HepG2 (cell line): ENCODE measurements around the gene SLC25A10. TPM values are rescaled to one million over a fixed set of nuclear protein-coding genes. Genes with fewer than 3 reads are reported as not detected.

ENCODE experiments used
- AKAP8 ChIP-seq: sonication (generic); formaldehyde crosslinking; IDR thresholded peaks from 2 replicates; pipeline ENCODE4 v1.5.1; 2020; ENCODE audit warnings: mild to moderate bottlenecking, missing genetic modification reagents
- ARNT2 ChIP-seq: sonication (generic); formaldehyde crosslinking; IDR thresholded peaks from 2 replicates; pipeline ENCODE4 v1.8.0; 2022; ENCODE audit warnings: mild to moderate bottlenecking, low read depth, missing genetic modification reagents, moderate library complexity
- LCORL ChIP-seq, 2 experiments: fragments of 450-650 bp in 1 of 2; sonication (generic) in 1 of 2; formaldehyde crosslinking in 1 of 2; IDR thresholded peaks; 2 replicates each; pipeline versions ENCODE4 v1.5.0 to v1.6.1; 2017 to 2020; ENCODE audit warnings: antibody characterized with exemption in 1 of 2, missing genetic modification reagents in 1 of 2
- MBNL3 ChIP-seq: fragments of 250-450 bp; sonication (Bioruptor Pico); conservative IDR thresholded peaks from 2 replicates; pipeline ENCODE4 v1.8.0; 2022; ENCODE audit warnings: mild to moderate bottlenecking, inconsistent platforms
- NFE2 ChIP-seq: sonication (generic); formaldehyde crosslinking; IDR thresholded peaks from 2 replicates; pipeline ENCODE4 v1.4.0; 2020; ENCODE audit warnings: missing genetic modification reagents
- SAFB2 ChIP-seq: sonication (generic); formaldehyde crosslinking; IDR thresholded peaks from 2 replicates; pipeline ENCODE4 v1.5.1; 2020; ENCODE audit warnings: missing genetic modification reagents, low read depth, mild to moderate bottlenecking, borderline replicate concordance
- ZNF605 ChIP-seq: sonication (generic); formaldehyde crosslinking; IDR thresholded peaks from 2 replicates; pipeline ENCODE4 v1.8.0; 2022; ENCODE audit warnings: mild to moderate bottlenecking, missing genetic modification reagents
- ZZZ3 ChIP-seq: sonication (generic); formaldehyde crosslinking; IDR thresholded peaks from 2 replicates; pipeline ENCODE4 v1.4.0; 2020; ENCODE audit warnings: missing genetic modification reagents, mild to moderate bottlenecking, borderline replicate concordance
- polyA plus RNA-seq, 8 experiments: library from polyadenylated mRNA; depleted of rRNA in 3 of 8; stranded (reverse) in 7 of 8; unstranded in 1 of 8; fragments of >200 nt; fragmentation: Illumina TruSeq in 4 of 8; extraction: Trizol in 4 of 8; gene quantifications; 2 replicates each; pipeline versions ENCODE4 v1.2.1 to v1.2.3, GENCODE V29; 2011 to 2016; ENCODE audit warnings: low read depth in 4 of 8, missing spikeins in 1 of 8, mixed read lengths in 1 of 8; ENCODE audit not compliant: insufficient read depth in 1 of 8
- total RNA-seq, 5 experiments: library from RNA; depleted of rRNA; stranded (reverse); fragments of >200 nt; fragmentation: Illumina TruSeq; extraction: Trizol; gene quantifications; 2 replicates each; pipeline ENCODE4 v1.2.3, GENCODE V29; 2016; ENCODE audit warnings: low read depth in 1 of 5
- TF ChIP-seq, protein P1 (sequence below): sonication (generic); formaldehyde crosslinking; conservative IDR thresholded peaks from 2 replicates; pipeline ENCODE4 v1.4.0; 2020; ENCODE audit warnings: mild to moderate bottlenecking, missing genetic modification reagents, moderate library complexity
- TF ChIP-seq, protein P2 (sequence below): IDR thresholded peaks from 2 replicates; pipeline ENCODE4 v1.4.0; 2020; ENCODE audit warnings: mild to moderate bottlenecking, missing genetic modification reagents
- TF ChIP-seq, protein P3 (sequence below): sonication (generic); formaldehyde crosslinking; IDR thresholded peaks from 2 replicates; pipeline ENCODE4 v1.8.0; 2022; ENCODE audit warnings: mild to moderate bottlenecking, missing genetic modification reagents
- TF ChIP-seq, protein P4 (sequence below): sonication (generic); formaldehyde crosslinking; IDR thresholded peaks from 2 replicates; pipeline ENCODE4 v1.8.1; 2023; ENCODE audit warnings: missing genetic modification reagents, inconsistent platforms, borderline replicate concordance
- TF ChIP-seq, protein P5 (sequence below): sonication (generic); formaldehyde crosslinking; IDR thresholded peaks from 2 replicates; pipeline ENCODE4 v1.5.0; 2020; ENCODE audit warnings: mild to moderate bottlenecking, missing genetic modification reagents, borderline replicate concordance

SLC25A10 gene
- total and polyA plus RNA-seq, 2 of the 13 experiments (the other 11 are each of a cell fraction or from before 2014, with no cell fraction given): 46.5 to 140 TPM

DNA sequence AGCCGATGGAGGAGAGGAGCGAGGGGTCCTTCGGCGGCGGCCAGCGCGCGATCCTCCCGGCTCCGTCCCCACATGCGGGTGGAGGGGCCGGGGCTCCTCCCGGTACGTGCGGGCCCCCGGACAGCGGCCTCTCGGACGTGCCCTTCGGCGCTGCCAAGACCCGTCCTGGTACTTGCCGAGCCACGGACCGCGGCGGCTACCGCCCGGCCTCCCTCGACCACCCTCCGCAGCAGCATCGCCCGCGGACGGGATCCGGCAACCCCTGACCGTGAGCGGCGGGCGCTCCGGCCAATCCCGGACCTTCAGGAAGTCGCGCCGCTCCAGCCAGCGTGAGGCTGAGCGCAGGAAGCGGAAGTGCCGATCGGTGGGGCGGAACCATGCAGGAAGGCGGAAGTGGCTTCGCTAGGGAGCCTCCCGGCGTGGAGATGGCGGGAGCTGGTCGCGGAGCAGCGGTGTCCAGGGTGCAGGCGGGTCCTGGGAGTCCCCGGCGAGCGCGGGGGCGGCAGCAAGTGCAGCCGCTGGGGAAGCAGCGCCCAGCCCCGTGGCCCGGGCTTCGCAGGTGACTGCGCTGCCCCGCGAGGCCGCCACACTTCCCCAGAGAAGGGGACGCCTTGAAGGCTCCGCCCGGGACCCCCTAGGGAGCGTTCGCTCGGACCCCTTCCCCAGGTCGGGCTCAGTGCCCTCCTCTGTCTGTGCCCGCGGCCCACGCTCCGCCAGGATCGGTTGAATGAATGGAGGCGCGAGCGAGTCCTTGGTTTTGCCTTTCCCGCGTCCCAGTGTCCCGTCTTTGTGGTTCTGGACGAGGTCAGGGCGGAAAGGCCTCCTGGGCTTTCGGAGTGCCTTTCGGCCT lies 45.5 kb upstream of the SLC25A10 start, which contains the start of the genes CCDC137 and OXLD1 (continued):
- TF ChIP-seq, protein P1, sequence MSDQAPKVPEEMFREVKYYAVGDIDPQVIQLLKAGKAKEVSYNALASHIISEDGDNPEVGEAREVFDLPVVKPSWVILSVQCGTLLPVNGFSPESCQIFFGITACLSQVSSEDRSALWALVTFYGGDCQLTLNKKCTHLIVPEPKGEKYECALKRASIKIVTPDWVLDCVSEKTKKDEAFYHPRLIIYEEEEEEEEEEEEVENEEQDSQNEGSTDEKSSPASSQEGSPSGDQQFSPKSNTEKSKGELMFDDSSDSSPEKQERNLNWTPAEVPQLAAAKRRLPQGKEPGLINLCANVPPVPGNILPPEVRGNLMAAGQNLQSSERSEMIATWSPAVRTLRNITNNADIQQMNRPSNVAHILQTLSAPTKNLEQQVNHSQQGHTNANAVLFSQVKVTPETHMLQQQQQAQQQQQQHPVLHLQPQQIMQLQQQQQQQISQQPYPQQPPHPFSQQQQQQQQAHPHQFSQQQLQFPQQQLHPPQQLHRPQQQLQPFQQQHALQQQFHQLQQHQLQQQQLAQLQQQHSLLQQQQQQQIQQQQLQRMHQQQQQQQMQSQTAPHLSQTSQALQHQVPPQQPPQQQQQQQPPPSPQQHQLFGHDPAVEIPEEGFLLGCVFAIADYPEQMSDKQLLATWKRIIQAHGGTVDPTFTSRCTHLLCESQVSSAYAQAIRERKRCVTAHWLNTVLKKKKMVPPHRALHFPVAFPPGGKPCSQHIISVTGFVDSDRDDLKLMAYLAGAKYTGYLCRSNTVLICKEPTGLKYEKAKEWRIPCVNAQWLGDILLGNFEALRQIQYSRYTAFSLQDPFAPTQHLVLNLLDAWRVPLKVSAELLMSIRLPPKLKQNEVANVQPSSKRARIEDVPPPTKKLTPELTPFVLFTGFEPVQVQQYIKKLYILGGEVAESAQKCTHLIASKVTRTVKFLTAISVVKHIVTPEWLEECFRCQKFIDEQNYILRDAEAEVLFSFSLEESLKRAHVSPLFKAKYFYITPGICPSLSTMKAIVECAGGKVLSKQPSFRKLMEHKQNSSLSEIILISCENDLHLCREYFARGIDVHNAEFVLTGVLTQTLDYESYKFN (CRISPR knock-in tag): peak; percentile 49; the same call in 1 of the 2 replicates
- TF ChIP-seq AKAP8 (peak; percentile 23; the same call in 1 of the 2 replicates), SAFB2 (CRISPR knock-in tag) (no peak), ZNF605 (no peak; the same call in 1 of the 2 replicates), ZZZ3 (CRISPR knock-in tag) (peak; percentile 96), LCORL (IDR thresholded peaks at IDR 0.05) (no peak), LCORL (CRISPR knock-in tag; IDR thresholded peaks at IDR 0.05) (peak; percentile 27; the same call in 1 of the 2 replicates), NFE2 (CRISPR knock-in tag) (no peak), ARNT2 (CRISPR knock-in tag) (peak; percentile 91), MBNL3 (CRISPR knock-in tag) (no peak)
- TF ChIP-seq, protein P2, sequence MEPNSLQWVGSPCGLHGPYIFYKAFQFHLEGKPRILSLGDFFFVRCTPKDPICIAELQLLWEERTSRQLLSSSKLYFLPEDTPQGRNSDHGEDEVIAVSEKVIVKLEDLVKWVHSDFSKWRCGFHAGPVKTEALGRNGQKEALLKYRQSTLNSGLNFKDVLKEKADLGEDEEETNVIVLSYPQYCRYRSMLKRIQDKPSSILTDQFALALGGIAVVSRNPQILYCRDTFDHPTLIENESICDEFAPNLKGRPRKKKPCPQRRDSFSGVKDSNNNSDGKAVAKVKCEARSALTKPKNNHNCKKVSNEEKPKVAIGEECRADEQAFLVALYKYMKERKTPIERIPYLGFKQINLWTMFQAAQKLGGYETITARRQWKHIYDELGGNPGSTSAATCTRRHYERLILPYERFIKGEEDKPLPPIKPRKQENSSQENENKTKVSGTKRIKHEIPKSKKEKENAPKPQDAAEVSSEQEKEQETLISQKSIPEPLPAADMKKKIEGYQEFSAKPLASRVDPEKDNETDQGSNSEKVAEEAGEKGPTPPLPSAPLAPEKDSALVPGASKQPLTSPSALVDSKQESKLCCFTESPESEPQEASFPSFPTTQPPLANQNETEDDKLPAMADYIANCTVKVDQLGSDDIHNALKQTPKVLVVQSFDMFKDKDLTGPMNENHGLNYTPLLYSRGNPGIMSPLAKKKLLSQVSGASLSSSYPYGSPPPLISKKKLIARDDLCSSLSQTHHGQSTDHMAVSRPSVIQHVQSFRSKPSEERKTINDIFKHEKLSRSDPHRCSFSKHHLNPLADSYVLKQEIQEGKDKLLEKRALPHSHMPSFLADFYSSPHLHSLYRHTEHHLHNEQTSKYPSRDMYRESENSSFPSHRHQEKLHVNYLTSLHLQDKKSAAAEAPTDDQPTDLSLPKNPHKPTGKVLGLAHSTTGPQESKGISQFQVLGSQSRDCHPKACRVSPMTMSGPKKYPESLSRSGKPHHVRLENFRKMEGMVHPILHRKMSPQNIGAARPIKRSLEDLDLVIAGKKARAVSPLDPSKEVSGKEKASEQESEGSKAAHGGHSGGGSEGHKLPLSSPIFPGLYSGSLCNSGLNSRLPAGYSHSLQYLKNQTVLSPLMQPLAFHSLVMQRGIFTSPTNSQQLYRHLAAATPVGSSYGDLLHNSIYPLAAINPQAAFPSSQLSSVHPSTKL (CRISPR knock-in tag): no peak; the same call in 1 of the 2 replicates
- TF ChIP-seq, protein P3, sequence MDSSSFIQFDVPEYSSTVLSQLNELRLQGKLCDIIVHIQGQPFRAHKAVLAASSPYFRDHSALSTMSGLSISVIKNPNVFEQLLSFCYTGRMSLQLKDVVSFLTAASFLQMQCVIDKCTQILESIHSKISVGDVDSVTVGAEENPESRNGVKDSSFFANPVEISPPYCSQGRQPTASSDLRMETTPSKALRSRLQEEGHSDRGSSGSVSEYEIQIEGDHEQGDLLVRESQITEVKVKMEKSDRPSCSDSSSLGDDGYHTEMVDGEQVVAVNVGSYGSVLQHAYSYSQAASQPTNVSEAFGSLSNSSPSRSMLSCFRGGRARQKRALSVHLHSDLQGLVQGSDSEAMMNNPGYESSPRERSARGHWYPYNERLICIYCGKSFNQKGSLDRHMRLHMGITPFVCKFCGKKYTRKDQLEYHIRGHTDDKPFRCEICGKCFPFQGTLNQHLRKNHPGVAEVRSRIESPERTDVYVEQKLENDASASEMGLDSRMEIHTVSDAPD: no peak; the same call in 1 of the 2 replicates
- TF ChIP-seq, protein P4, sequence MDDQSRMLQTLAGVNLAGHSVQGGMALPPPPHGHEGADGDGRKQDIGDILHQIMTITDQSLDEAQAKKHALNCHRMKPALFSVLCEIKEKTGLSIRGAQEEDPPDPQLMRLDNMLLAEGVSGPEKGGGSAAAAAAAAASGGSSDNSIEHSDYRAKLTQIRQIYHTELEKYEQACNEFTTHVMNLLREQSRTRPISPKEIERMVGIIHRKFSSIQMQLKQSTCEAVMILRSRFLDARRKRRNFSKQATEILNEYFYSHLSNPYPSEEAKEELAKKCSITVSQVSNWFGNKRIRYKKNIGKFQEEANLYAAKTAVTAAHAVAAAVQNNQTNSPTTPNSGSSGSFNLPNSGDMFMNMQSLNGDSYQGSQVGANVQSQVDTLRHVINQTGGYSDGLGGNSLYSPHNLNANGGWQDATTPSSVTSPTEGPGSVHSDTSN: peak; percentile 98
- TF ChIP-seq, protein P5, sequence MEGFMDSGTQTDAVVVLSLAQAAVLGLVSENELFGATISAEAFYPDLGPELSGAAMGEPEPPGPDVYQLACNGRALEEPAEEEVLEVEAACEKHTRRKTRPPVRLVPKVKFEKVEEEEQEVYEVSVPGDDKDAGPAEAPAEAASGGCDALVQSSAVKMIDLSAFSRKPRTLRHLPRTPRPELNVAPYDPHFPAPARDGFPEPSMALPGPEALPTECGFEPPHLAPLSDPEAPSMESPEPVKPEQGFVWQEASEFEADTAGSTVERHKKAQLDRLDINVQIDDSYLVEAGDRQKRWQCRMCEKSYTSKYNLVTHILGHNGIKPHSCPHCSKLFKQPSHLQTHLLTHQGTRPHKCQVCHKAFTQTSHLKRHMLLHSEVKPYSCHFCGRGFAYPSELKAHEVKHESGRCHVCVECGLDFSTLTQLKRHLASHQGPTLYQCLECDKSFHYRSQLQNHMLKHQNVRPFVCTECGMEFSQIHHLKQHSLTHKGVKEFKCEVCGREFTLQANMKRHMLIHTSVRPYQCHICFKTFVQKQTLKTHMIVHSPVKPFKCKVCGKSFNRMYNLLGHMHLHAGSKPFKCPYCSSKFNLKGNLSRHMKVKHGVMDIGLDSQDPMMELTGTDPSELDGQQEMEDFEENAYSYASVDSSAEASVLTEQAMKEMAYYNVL (CRISPR knock-in tag): peak; percentile 39; the same call in 1 of the 2 replicates
